Measurements from ENCODE around the gene LMNTD1.

Gene LMNTD1

GRCh38 chr12:25526778-25527177 lies 26.3 kb downstream of the LMNTD1 start:
- Histone ChIP-seq H3K4me3 (ENCODE audit: low read depth, low read length) (no peak overlapping the region), H3K27ac (no peak overlapping the region), H3K9me3 (ENCODE audit: severe bottlenecking) (no peaks in the 10 kb centered on the region), H3K36me3 (no peaks in the 10 kb centered on the region), H3K27me3 (ENCODE audit: insufficient read depth, low read depth, severe bottlenecking) (no peaks in the 10 kb centered on the region)
- no peak for TF ChIP-seq CTCF (IDR thresholded peaks at IDR 0.05; ENCODE audit: low read depth, low read length)
- no peak for DNase-seq

GRCh38 chr12:25524366-25524765 lies 28.7 kb downstream of the LMNTD1 start:
- no peaks in the 10 kb centered on the region for H3K9me3 ChIP-seq (ENCODE audit: severe bottlenecking)
- no peak for TF ChIP-seq CTCF (IDR thresholded peaks at IDR 0.05; ENCODE audit: low read depth, low read length)

GRCh38 chr12:25521625-25522256 lies 31.3 kb downstream of the LMNTD1 start:
- no peak for TF ChIP-seq CTCF (IDR thresholded peaks at IDR 0.05; ENCODE audit: low read depth, low read length)
- Histone ChIP-seq H3K36me3 (no peaks in the 10 kb centered on the region), H3K9me3 (ENCODE audit: severe bottlenecking) (no peaks in the 10 kb centered on the region), H3K27me3 (ENCODE audit: insufficient read depth, low read depth, severe bottlenecking) (no peaks in the 10 kb centered on the region), H3K4me3 (ENCODE audit: low read depth, low read length) (no peak overlapping the region), H3K27ac (no peak overlapping the region)
- DNase-seq, result no peak

More at GRCh38 chr12:25524366-25524765, 28.7 kb downstream of the LMNTD1 start:
- no peak for DNase-seq
- H3K4me3 ChIP-seq (ENCODE audit: low read depth, low read length), result no peak overlapping the region
- H3K27me3 ChIP-seq (ENCODE audit: insufficient read depth, low read depth, severe bottlenecking), result no peaks in the 10 kb centered on the region
- no peaks in the 10 kb centered on the region for H3K36me3 ChIP-seq
- H3K27ac ChIP-seq, result no peak overlapping the region

GRCh38 chr12:25518512-25518911 lies 34.6 kb downstream of the LMNTD1 start:
- DNase-seq, result no peak
- Histone ChIP-seq H3K27me3 (ENCODE audit: insufficient read depth, low read depth, severe bottlenecking) (no peaks in the 10 kb centered on the region), H3K27ac (no peak overlapping the region), H3K9me3 (ENCODE audit: severe bottlenecking) (no peaks in the 10 kb centered on the region), H3K4me3 (ENCODE audit: low read depth, low read length) (no peak overlapping the region), H3K36me3 (no peaks in the 10 kb centered on the region)
- TF ChIP-seq CTCF (IDR thresholded peaks at IDR 0.05; ENCODE audit: low read depth, low read length), result no peak

- H3K27me3 ChIP-seq (ENCODE audit: insufficient read depth, low read depth, severe bottlenecking), result no peaks in the 10 kb centered on the region
- H3K4me3 ChIP-seq (ENCODE audit: low read depth, low read length), result no peak overlapping the region
- DNase-seq, result no peak
- TF ChIP-seq CTCF (IDR thresholded peaks at IDR 0.05; ENCODE audit: low read depth, low read length), result no peak
- H3K36me3 ChIP-seq, result no peaks in the 10 kb centered on the region
- no peak overlapping the region for H3K27ac ChIP-seq
- no peaks in the 10 kb centered on the region for H3K9me3 ChIP-seq (ENCODE audit: severe bottlenecking)
These were observed 48.3 kb downstream of the LMNTD1 start for GRCh38 chr12:25504744-25505143.

GRCh38 chr12:25503666-25504065 lies 49.4 kb downstream of the LMNTD1 start:
- DNase-seq, result no peak
- no peak for TF ChIP-seq CTCF (IDR thresholded peaks at IDR 0.05; ENCODE audit: low read depth, low read length)
- Histone ChIP-seq H3K36me3 (no peaks in the 10 kb centered on the region), H3K27me3 (ENCODE audit: insufficient read depth, low read depth, severe bottlenecking) (no peaks in the 10 kb centered on the region), H3K27ac (no peak overlapping the region), H3K4me3 (ENCODE audit: low read depth, low read length) (no peak overlapping the region), H3K9me3 (ENCODE audit: severe bottlenecking) (no peaks in the 10 kb centered on the region)

Data from WERI-Rb-1 (cell line).